ENCODE data around the gene DNAJC15.

GRCh38 chr13:43036351-43037250 is 13.2 kb downstream of the DNAJC15 start:
- no peak for TF ChIP-seq POLR2A (IDR thresholded peaks at IDR 0.05)
- TF ChIP-seq, protein P1, sequence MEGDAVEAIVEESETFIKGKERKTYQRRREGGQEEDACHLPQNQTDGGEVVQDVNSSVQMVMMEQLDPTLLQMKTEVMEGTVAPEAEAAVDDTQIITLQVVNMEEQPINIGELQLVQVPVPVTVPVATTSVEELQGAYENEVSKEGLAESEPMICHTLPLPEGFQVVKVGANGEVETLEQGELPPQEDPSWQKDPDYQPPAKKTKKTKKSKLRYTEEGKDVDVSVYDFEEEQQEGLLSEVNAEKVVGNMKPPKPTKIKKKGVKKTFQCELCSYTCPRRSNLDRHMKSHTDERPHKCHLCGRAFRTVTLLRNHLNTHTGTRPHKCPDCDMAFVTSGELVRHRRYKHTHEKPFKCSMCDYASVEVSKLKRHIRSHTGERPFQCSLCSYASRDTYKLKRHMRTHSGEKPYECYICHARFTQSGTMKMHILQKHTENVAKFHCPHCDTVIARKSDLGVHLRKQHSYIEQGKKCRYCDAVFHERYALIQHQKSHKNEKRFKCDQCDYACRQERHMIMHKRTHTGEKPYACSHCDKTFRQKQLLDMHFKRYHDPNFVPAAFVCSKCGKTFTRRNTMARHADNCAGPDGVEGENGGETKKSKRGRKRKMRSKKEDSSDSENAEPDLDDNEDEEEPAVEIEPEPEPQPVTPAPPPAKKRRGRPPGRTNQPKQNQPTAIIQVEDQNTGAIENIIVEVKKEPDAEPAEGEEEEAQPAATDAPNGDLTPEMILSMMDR (IDR thresholded peaks at IDR 0.05), result no peak
- TF ChIP-seq POLR2AphosphoS5 (IDR thresholded peaks at IDR 0.05; ENCODE audit: insufficient read depth in 1 of 2, low read depth in 1 of 2), result no peak
